ENCODE data around the gene TCF4. TPM values are rescaled to one million over a fixed set of nuclear protein-coding genes. Genes with fewer than 3 reads are reported as not detected.

TCF4 gene
- polyA plus RNA-seq, 2 donors, result 3.7 to 4.8 TPM

GRCh38 chr18:55382277-55382805 is 205.7 kb downstream of the TCF4 start:
- Histone ChIP-seq H3K36me3 (ENCODE audit: control insufficient read depth in 2 of 2, insufficient read depth in 2 of 2, low read length in 1 of 2) (no peaks in the 10 kb centered on the region), H3K4me1 (ENCODE audit: control insufficient read depth in 2 of 2, insufficient read depth in 2 of 2, low read length in 1 of 2) (no peaks in the 10 kb centered on the region), H3K4me3 (ENCODE audit: low read depth in 1 of 2, low read length in 2 of 2) (no peak overlapping the region), H3K27me3 (ENCODE audit: control insufficient read depth in 1 of 2, insufficient read depth in 2 of 2, low read length in 2 of 2) (no peaks in the 10 kb centered on the region), H3K27ac (ENCODE audit: low read depth in 2 of 2, low read length in 1 of 2) (no peak overlapping the region), H3K9me3 (ENCODE audit: control insufficient read depth in 2 of 2, insufficient read depth in 1 of 2, low read depth in 1 of 2, low read length in 1 of 2) (no peaks in the 10 kb centered on the region)
- WGBS, 2 donors, result 81 to 87% methylated on average over 2 of the region's 2 CpGs

- Histone ChIP-seq H3K27me3 (ENCODE audit: control insufficient read depth in 1 of 2, insufficient read depth in 2 of 2, low read length in 2 of 2) (no peaks in the 10 kb centered on the region), H3K4me1 (ENCODE audit: control insufficient read depth in 2 of 2, insufficient read depth in 2 of 2, low read length in 1 of 2) (no peaks in the 10 kb centered on the region), H3K36me3 (ENCODE audit: control insufficient read depth in 2 of 2, insufficient read depth in 2 of 2, low read length in 1 of 2) (no peaks in the 10 kb centered on the region), H3K9me3 (ENCODE audit: control insufficient read depth in 2 of 2, insufficient read depth in 1 of 2, low read depth in 1 of 2, low read length in 1 of 2) (no peaks in the 10 kb centered on the region), H3K27ac (ENCODE audit: low read depth in 2 of 2, low read length in 1 of 2) (no peak overlapping the region), H3K4me3 (ENCODE audit: low read depth in 1 of 2, low read length in 2 of 2) (no peak overlapping the region)
Observed at GRCh38 chr18:55381277-55381676, 206.7 kb downstream of the TCF4 start.

GRCh38 chr18:55380589-55380988 is 207.4 kb downstream of the TCF4 start:
- Histone ChIP-seq H3K36me3 (ENCODE audit: control insufficient read depth in 2 of 2, insufficient read depth in 2 of 2, low read length in 1 of 2) (no peaks in the 10 kb centered on the region), H3K4me1 (ENCODE audit: control insufficient read depth in 2 of 2, insufficient read depth in 2 of 2, low read length in 1 of 2) (no peaks in the 10 kb centered on the region), H3K27ac (ENCODE audit: low read depth in 2 of 2, low read length in 1 of 2) (no peak overlapping the region), H3K9me3 (ENCODE audit: control insufficient read depth in 2 of 2, insufficient read depth in 1 of 2, low read depth in 1 of 2, low read length in 1 of 2) (no peaks in the 10 kb centered on the region), H3K27me3 (ENCODE audit: control insufficient read depth in 1 of 2, insufficient read depth in 2 of 2, low read length in 2 of 2) (no peaks in the 10 kb centered on the region), H3K4me3 (ENCODE audit: low read depth in 1 of 2, low read length in 2 of 2) (no peak overlapping the region)
- 91 to 95% methylated on average over 7 of the region's 7 CpGs for WGBS, 2 donors

- H3K4me3 ChIP-seq (ENCODE audit: low read depth in 1 of 2, low read length in 2 of 2), result no peak overlapping the region
- H3K27ac ChIP-seq (ENCODE audit: low read depth in 2 of 2, low read length in 1 of 2), result no peak overlapping the region
- 73 to 76% methylated on average over 2 of the region's 2 CpGs for WGBS, 2 donors
- no peaks in the 10 kb centered on the region for H3K9me3 ChIP-seq (ENCODE audit: control insufficient read depth in 2 of 2, insufficient read depth in 1 of 2, low read depth in 1 of 2, low read length in 1 of 2)
- no peaks in the 10 kb centered on the region for H3K36me3 ChIP-seq (ENCODE audit: control insufficient read depth in 2 of 2, insufficient read depth in 2 of 2, low read length in 1 of 2)
- no peaks in the 10 kb centered on the region for H3K27me3 ChIP-seq (ENCODE audit: control insufficient read depth in 1 of 2, insufficient read depth in 2 of 2, low read length in 2 of 2)
- H3K4me1 ChIP-seq (ENCODE audit: control insufficient read depth in 2 of 2, insufficient read depth in 2 of 2, low read length in 1 of 2), result no peaks in the 10 kb centered on the region
Observed at GRCh38 chr18:55376387-55376786, 211.6 kb downstream of the TCF4 start.

- no peaks in the 10 kb centered on the region for H3K36me3 ChIP-seq (ENCODE audit: control insufficient read depth in 2 of 2, insufficient read depth in 2 of 2, low read length in 1 of 2)
- no peak overlapping the region for H3K4me3 ChIP-seq (ENCODE audit: low read depth in 1 of 2, low read length in 2 of 2)
- H3K9me3 ChIP-seq (ENCODE audit: control insufficient read depth in 2 of 2, insufficient read depth in 1 of 2, low read depth in 1 of 2, low read length in 1 of 2), result no peaks in the 10 kb centered on the region
- no peak overlapping the region for H3K27ac ChIP-seq (ENCODE audit: low read depth in 2 of 2, low read length in 1 of 2)
- H3K4me1 ChIP-seq (ENCODE audit: control insufficient read depth in 2 of 2, insufficient read depth in 2 of 2, low read length in 1 of 2), result no peaks in the 10 kb centered on the region
- no peaks in the 10 kb centered on the region for H3K27me3 ChIP-seq (ENCODE audit: control insufficient read depth in 1 of 2, insufficient read depth in 2 of 2, low read length in 2 of 2)
- WGBS, 2 donors, result 91 to 96% methylated on average over 5 of the region's 5 CpGs
Observed at GRCh38 chr18:55375930-55376329, 212.1 kb downstream of the TCF4 start.

GRCh38 chr18:55374741-55375140 is 213.3 kb downstream of the TCF4 start:
- no peaks in the 10 kb centered on the region for H3K9me3 ChIP-seq (ENCODE audit: control insufficient read depth in 2 of 2, insufficient read depth in 1 of 2, low read depth in 1 of 2, low read length in 1 of 2)
- no peaks in the 10 kb centered on the region for H3K4me1 ChIP-seq (ENCODE audit: control insufficient read depth in 2 of 2, insufficient read depth in 2 of 2, low read length in 1 of 2)
- no peak overlapping the region for H3K4me3 ChIP-seq (ENCODE audit: low read depth in 1 of 2, low read length in 2 of 2)
- WGBS, 2 donors, result 83 to 88% methylated on average over 1 of the region's 1 CpG
- H3K36me3 ChIP-seq (ENCODE audit: control insufficient read depth in 2 of 2, insufficient read depth in 2 of 2, low read length in 1 of 2), result no peaks in the 10 kb centered on the region
- no peaks in the 10 kb centered on the region for H3K27me3 ChIP-seq (ENCODE audit: control insufficient read depth in 1 of 2, insufficient read depth in 2 of 2, low read length in 2 of 2)
- H3K27ac ChIP-seq (ENCODE audit: low read depth in 2 of 2, low read length in 1 of 2), result no peak overlapping the region

- Histone ChIP-seq H3K27ac (ENCODE audit: low read depth in 2 of 2, low read length in 1 of 2) (no peak overlapping the region), H3K36me3 (ENCODE audit: control insufficient read depth in 2 of 2, insufficient read depth in 2 of 2, low read length in 1 of 2) (no peaks in the 10 kb centered on the region), H3K4me3 (ENCODE audit: low read depth in 1 of 2, low read length in 2 of 2) (no peak overlapping the region), H3K4me1 (ENCODE audit: control insufficient read depth in 2 of 2, insufficient read depth in 2 of 2, low read length in 1 of 2) (no peaks in the 10 kb centered on the region), H3K9me3 (ENCODE audit: control insufficient read depth in 2 of 2, insufficient read depth in 1 of 2, low read depth in 1 of 2, low read length in 1 of 2) (no peaks in the 10 kb centered on the region), H3K27me3 (ENCODE audit: control insufficient read depth in 1 of 2, insufficient read depth in 2 of 2, low read length in 2 of 2) (no peaks in the 10 kb centered on the region)
- WGBS, 2 donors, result 86 to 87% methylated on average over 2 of the region's 2 CpGs
Observed at GRCh38 chr18:55372209-55372608, 215.8 kb downstream of the TCF4 start.

- no peaks in the 10 kb centered on the region for H3K9me3 ChIP-seq (ENCODE audit: control insufficient read depth in 2 of 2, insufficient read depth in 1 of 2, low read depth in 1 of 2, low read length in 1 of 2)
- no peak overlapping the region for H3K27ac ChIP-seq (ENCODE audit: low read depth in 2 of 2, low read length in 1 of 2)
Observed at GRCh38 chr18:55370936-55371335, 217.1 kb downstream of the TCF4 start.

GRCh38 chr18:55369346-55369745 is 218.6 kb downstream of the TCF4 start:
- Histone ChIP-seq H3K4me3 (ENCODE audit: low read depth in 1 of 2, low read length in 2 of 2) (no peak overlapping the region), H3K9me3 (ENCODE audit: control insufficient read depth in 2 of 2, insufficient read depth in 1 of 2, low read depth in 1 of 2, low read length in 1 of 2) (no peaks in the 10 kb centered on the region), H3K27ac (ENCODE audit: low read depth in 2 of 2, low read length in 1 of 2) (no peak overlapping the region), H3K36me3 (ENCODE audit: control insufficient read depth in 2 of 2, insufficient read depth in 2 of 2, low read length in 1 of 2) (no peaks in the 10 kb centered on the region), H3K27me3 (ENCODE audit: control insufficient read depth in 1 of 2, insufficient read depth in 2 of 2, low read length in 2 of 2) (no peaks in the 10 kb centered on the region), H3K4me1 (ENCODE audit: control insufficient read depth in 2 of 2, insufficient read depth in 2 of 2, low read length in 1 of 2) (no peaks in the 10 kb centered on the region)
- WGBS, 2 donors, result 87 to 94% methylated on average over 2 of the region's 2 CpGs

More at GRCh38 chr18:55370936-55371335, 217.1 kb downstream of the TCF4 start:
- Histone ChIP-seq H3K4me1 (ENCODE audit: control insufficient read depth in 2 of 2, insufficient read depth in 2 of 2, low read length in 1 of 2) (no peaks in the 10 kb centered on the region), H3K36me3 (ENCODE audit: control insufficient read depth in 2 of 2, insufficient read depth in 2 of 2, low read length in 1 of 2) (no peaks in the 10 kb centered on the region), H3K4me3 (ENCODE audit: low read depth in 1 of 2, low read length in 2 of 2) (no peak overlapping the region), H3K27me3 (ENCODE audit: control insufficient read depth in 1 of 2, insufficient read depth in 2 of 2, low read length in 2 of 2) (no peaks in the 10 kb centered on the region)

- 72 to 82% methylated on average over 2 of the region's 2 CpGs for WGBS, 2 donors
- no peaks in the 10 kb centered on the region for H3K9me3 ChIP-seq (ENCODE audit: control insufficient read depth in 2 of 2, insufficient read depth in 1 of 2, low read depth in 1 of 2, low read length in 1 of 2)
Observed at GRCh38 chr18:55365342-55365741, 222.7 kb downstream of the TCF4 start.

More at GRCh38 chr18:55365342-55365741, 222.7 kb downstream of the TCF4 start:
- no peaks in the 10 kb centered on the region for H3K36me3 ChIP-seq (ENCODE audit: control insufficient read depth in 2 of 2, insufficient read depth in 2 of 2, low read length in 1 of 2)
- no peak overlapping the region for H3K27ac ChIP-seq (ENCODE audit: low read depth in 2 of 2, low read length in 1 of 2)
- H3K4me3 ChIP-seq (ENCODE audit: low read depth in 1 of 2, low read length in 2 of 2), result no peak overlapping the region
- H3K27me3 ChIP-seq (ENCODE audit: control insufficient read depth in 1 of 2, insufficient read depth in 2 of 2, low read length in 2 of 2), result no peaks in the 10 kb centered on the region
- H3K4me1 ChIP-seq (ENCODE audit: control insufficient read depth in 2 of 2, insufficient read depth in 2 of 2, low read length in 1 of 2), result no peaks in the 10 kb centered on the region

Data from esophagus (tissue), 2 donors.